HG03064 (cell line): ENCODE data around the gene WSB2.
A peak's percentile ranks its signal among the peaks of the same experiment; 100 is the strongest.

ENCODE experiments used
- ATAC-seq: cut with Tn5 transposase; IDR thresholded peaks from one replicate; pipeline ENCODE4 v1.9.1; 2021; ENCODE audit warnings: low read depth; ENCODE audit not compliant: unreplicated experiment

The WSB2 gene

GRCh38 chr12:118063576-118064391, 2.8 kb upstream of the WSB2 start:
- no peak for ATAC-seq

- no peak for ATAC-seq
Measured at GRCh38 chr12:118061873-118062843, 1.2 kb upstream of the WSB2 start.

- peak; percentile 42 for ATAC-seq
Measured at GRCh38 chr12:118060301-118061010, 523 bp downstream of the WSB2 start.

- ATAC-seq, result no peak
Measured at GRCh38 chr12:118059341-118060191, 1.4 kb downstream of the WSB2 start.

GRCh38 chr12:118058881-118059280, 2.1 kb downstream of the WSB2 start:
- ATAC-seq, result no peak

GRCh38 chr12:118058227-118058626, 2.8 kb downstream of the WSB2 start:
- no peak for ATAC-seq

- no peak for ATAC-seq
Measured at GRCh38 chr12:118055865-118056773, 4.9 kb downstream of the WSB2 start.

- no peak for ATAC-seq
Measured at GRCh38 chr12:118055144-118055557, 5.8 kb downstream of the WSB2 start.

- no peak for ATAC-seq
Measured at GRCh38 chr12:118053071-118053985, 7.7 kb downstream of the WSB2 start.

- no peak for ATAC-seq
Measured at GRCh38 chr12:118052324-118053070, 8.5 kb downstream of the WSB2 start.

- ATAC-seq, result no peak
Measured at GRCh38 chr12:118050972-118051910, 9.7 kb downstream of the WSB2 start.

- ATAC-seq, result no peak
Measured at GRCh38 chr12:118046430-118046829, 14.5 kb downstream of the WSB2 start.

- ATAC-seq, result no peak
Measured at GRCh38 chr12:118044577-118044976, 16.4 kb downstream of the WSB2 start.

- ATAC-seq, result no peak
Measured at GRCh38 chr12:118044075-118044474, 16.9 kb downstream of the WSB2 start.

GRCh38 chr12:118042091-118042490, 18.9 kb downstream of the WSB2 start:
- no peak for ATAC-seq

- ATAC-seq, result no peak
Measured at GRCh38 chr12:118038137-118038536, 22.8 kb downstream of the WSB2 start.
